GM13977 (cell line): Measurements from ENCODE around the gene TRANK1.

Experiments used
- DNase-seq: peaks from one replicate; pipeline ENCODE4 v3.0.0; 2012; ENCODE audit warnings: low spot score
- CTCF ChIP-seq: IDR thresholded peaks from 2 replicates; pipeline ENCODE4 v1.5.1; 2012; ENCODE audit warnings: mild to moderate bottlenecking, control low read depth; ENCODE audit not compliant: insufficient read depth; ENCODE audit errors: extremely low read depth, missing control alignments
- in situ Hi-C: fragments of 300-500 bp; cut with MboI; formaldehyde crosslinking; loops from one replicate; pipeline ENCODE4 v1.12.0; 2022; ENCODE audit warnings: low sequenced_read_pairs, low pct_unique_long_range_greater_than_20kb, mixed read lengths, inconsistent platforms; ENCODE audit not compliant: unreplicated experiment

The TRANK1 gene

GRCh38 chr3:36876181-36876936, 68.5 kb downstream of the TRANK1 start:
- DNase-seq = peak; percentile 80
- no peak for TF ChIP-seq CTCF
- in situ Hi-C loops = no loop called here

GRCh38 chr3:36875397-36875796, 69.5 kb downstream of the TRANK1 start:
- in situ Hi-C loops = no loop called here
- TF ChIP-seq CTCF = no peak
- DNase-seq = no peak

GRCh38 chr3:36874424-36874823, 70.4 kb downstream of the TRANK1 start:
- no peak for DNase-seq
- no peak for TF ChIP-seq CTCF
- in situ Hi-C loops = no loop called here

- peak; percentile 9 for TF ChIP-seq CTCF
- in situ Hi-C loops = no loop called here
- DNase-seq = no peak
Observed at GRCh38 chr3:36871379-36872126, 73.3 kb downstream of the TRANK1 start.

- peak; percentile 62 for DNase-seq
- TF ChIP-seq CTCF = peak; percentile 75
- in situ Hi-C loops = no loop called here
Observed at GRCh38 chr3:36868614-36869436, 76.0 kb downstream of the TRANK1 start.

- in situ Hi-C loops = no loop called here
- DNase-seq = no peak
- no peak for TF ChIP-seq CTCF
Observed at GRCh38 chr3:36867810-36868209, 77.0 kb downstream of the TRANK1 start.
